Upper lobe of right lung (tissue), 1 donor: ENCODE data around the gene RASL11B. TPM values are rescaled to one million over a fixed set of nuclear protein-coding genes. Genes with fewer than 3 reads are reported as not detected.

ENCODE experiments used
- ATAC-seq: fragments of 200-7000 bp; cut with Tn5 transposase; one replicate; pipeline ENCODE4 v1.9.1; 2020; ENCODE audit warnings: mild to moderate bottlenecking, moderate library complexity
- DNase-seq: peaks from one replicate; pipeline ENCODE4 v3.0.0-alpha.2; 2020
- H3K27ac ChIP-seq: fragments of 200-600 bp; one replicate; pipeline ENCODE4 v1.8.0; 2022
- H3K27me3 ChIP-seq: fragments of 200-600 bp; one replicate; pipeline ENCODE4 v1.8.0; 2022; ENCODE audit warnings: mild to moderate bottlenecking
- H3K36me3 ChIP-seq: fragments of 200-600 bp; one replicate; pipeline ENCODE4 v1.8.0; 2022
- H3K4me1 ChIP-seq: fragments of 200-600 bp; one replicate; pipeline ENCODE4 v1.8.0; 2022
- H3K4me3 ChIP-seq: fragments of 200-600 bp; one replicate; pipeline ENCODE4 v1.8.0; 2022; ENCODE audit warnings: mild to moderate bottlenecking
- H3K9me3 ChIP-seq: fragments of 200-600 bp; one replicate; pipeline ENCODE4 v1.8.0; 2022
- CTCF ChIP-seq: fragments of 200-600 bp; IDR thresholded peaks from one replicate; pipeline ENCODE4 v1.8.0; 2022; ENCODE audit warnings: antibody characterized with exemption
- intact Hi-C: fragments of 100-400 bp; cut with DNase I; formaldehyde crosslinking; loops from one replicate; pipeline ENCODE4 v1.11.0; 2022
- total RNA-seq: library from RNA; stranded (reverse); fragmentation: NEBNext Ultra II Directional; extraction: Animal tissue kit (Norgen Biotek cat#: 25700); gene quantifications from one replicate; pipeline ENCODE4 v1.2.1, GENCODE V29; 2021
- donor health status: DM: no; HTN: yes; CAD: no; lungs with severe emphysema.

Gene RASL11B
- total RNA-seq, 1 donor from 2014 or later = 2.2 TPM

GRCh38 chr4:52874948-52875347 lies 12.8 kb downstream of the RASL11B start:
- no peak for ATAC-seq
- intact Hi-C loops = no loop called here
- H3K27me3 ChIP-seq = no peaks in the 10 kb centered on the region
- H3K36me3 ChIP-seq = no peaks in the 10 kb centered on the region
- no peaks in the 10 kb centered on the region for H3K9me3 ChIP-seq
- DNase-seq = no peak
- H3K4me1 ChIP-seq = peaks cover 4% of the 10 kb centered on the region
- no peak overlapping the region for H3K27ac ChIP-seq
- H3K4me3 ChIP-seq = no peak overlapping the region
- TF ChIP-seq CTCF = no peak

GRCh38 chr4:52876069-52876468 lies 14.0 kb downstream of the RASL11B start:
- no peak for ATAC-seq
- intact Hi-C loops = no loop called here
- Histone ChIP-seq H3K4me3 (no peak overlapping the region), H3K4me1 (no peaks in the 10 kb centered on the region), H3K27ac (no peak overlapping the region), H3K36me3 (no peaks in the 10 kb centered on the region), H3K9me3 (no peaks in the 10 kb centered on the region), H3K27me3 (no peaks in the 10 kb centered on the region)
- TF ChIP-seq CTCF = no peak
- no peak for DNase-seq

- Histone ChIP-seq H3K4me1 (no peaks in the 10 kb centered on the region), H3K9me3 (no peaks in the 10 kb centered on the region), H3K4me3 (no peak overlapping the region), H3K27me3 (no peaks in the 10 kb centered on the region), H3K27ac (no peak overlapping the region), H3K36me3 (no peaks in the 10 kb centered on the region)
- intact Hi-C loops = no loop called here
- no peak for ATAC-seq
- TF ChIP-seq CTCF = no peak
- no peak for DNase-seq
Observed at GRCh38 chr4:52877036-52877435, 14.9 kb downstream of the RASL11B start.

GRCh38 chr4:52877694-52878093 lies 15.6 kb downstream of the RASL11B start:
- Histone ChIP-seq H3K36me3 (no peaks in the 10 kb centered on the region), H3K4me1 (no peaks in the 10 kb centered on the region), H3K27ac (no peak overlapping the region), H3K4me3 (no peak overlapping the region), H3K9me3 (no peaks in the 10 kb centered on the region), H3K27me3 (no peaks in the 10 kb centered on the region)
- ATAC-seq (no peak), DNase-seq (no peak)
- TF ChIP-seq CTCF = no peak
- intact Hi-C loops = no loop called here

GRCh38 chr4:52879471-52879870 lies 17.4 kb downstream of the RASL11B start:
- Histone ChIP-seq H3K27me3 (no peaks in the 10 kb centered on the region), H3K36me3 (no peaks in the 10 kb centered on the region), H3K4me3 (no peak overlapping the region), H3K9me3 (no peaks in the 10 kb centered on the region), H3K4me1 (no peaks in the 10 kb centered on the region), H3K27ac (no peak overlapping the region)
- ATAC-seq (no peak), DNase-seq (no peak)
- TF ChIP-seq CTCF = no peak
- intact Hi-C loops = no loop called here

- no peaks in the 10 kb centered on the region for H3K27me3 ChIP-seq
- no peak for TF ChIP-seq CTCF
- intact Hi-C loops = no loop called here
Observed at GRCh38 chr4:52880994-52881393, 18.9 kb downstream of the RASL11B start.

More at GRCh38 chr4:52880994-52881393, 18.9 kb downstream of the RASL11B start:
- DNase-seq = no peak
- H3K36me3 ChIP-seq = no peaks in the 10 kb centered on the region
- no peak overlapping the region for H3K27ac ChIP-seq
- no peaks in the 10 kb centered on the region for H3K4me1 ChIP-seq
- ATAC-seq = no peak
- no peak overlapping the region for H3K4me3 ChIP-seq
- H3K9me3 ChIP-seq = no peaks in the 10 kb centered on the region
